H9 (cell line): ENCODE data around the gene IQGAP2. TPM values are rescaled to one million over a fixed set of nuclear protein-coding genes. Genes with fewer than 3 reads are reported as not detected.

Experiments used
- DNase-seq: peaks from one replicate; pipeline ENCODE4 v3.0.0-alpha.2; 2017
- H2AFZ ChIP-seq: one replicate; pipeline ENCODE4 v1.6.1; 2013; ENCODE audit warnings: mild to moderate bottlenecking, low read length, control low read depth, moderate library complexity
- H2AK5ac ChIP-seq: 2 replicates; pipeline ENCODE4 v1.6.1; 2013; ENCODE audit warnings: low read length, control low read depth, mixed read lengths; ENCODE audit not compliant: insufficient read length
- H2BK120ac ChIP-seq: one replicate; pipeline ENCODE4 v1.6.1; 2013; ENCODE audit warnings: low read depth, mild to moderate bottlenecking, low read length, control low read depth, inconsistent platforms; ENCODE audit not compliant: poor library complexity, severe bottlenecking
- H2BK12ac ChIP-seq: 2 replicates; pipeline ENCODE4 v1.6.1; 2013; ENCODE audit warnings: low read length, control low read depth, mixed read lengths, low read depth; ENCODE audit not compliant: insufficient read length
- H2BK15ac ChIP-seq: 2 replicates; pipeline ENCODE4 v1.6.1; 2013; ENCODE audit warnings: low read depth, low read length, control low read depth
- H2BK20ac ChIP-seq: one replicate; pipeline ENCODE4 v1.6.1; 2013; ENCODE audit warnings: low read depth, mild to moderate bottlenecking, low read length, control low read depth, inconsistent platforms; ENCODE audit not compliant: poor library complexity, severe bottlenecking
- H2BK5ac ChIP-seq: 2 replicates; pipeline ENCODE4 v1.6.1; 2013; ENCODE audit warnings: low read length, control low read depth, mixed read lengths; ENCODE audit not compliant: insufficient read length
- H3K14ac ChIP-seq: 2 replicates; pipeline ENCODE4 v1.6.1; 2013; ENCODE audit warnings: low read length, control low read depth; ENCODE audit not compliant: insufficient read depth
- H3K18ac ChIP-seq: 2 replicates; pipeline ENCODE4 v1.6.1; 2013; ENCODE audit warnings: low read depth, mild to moderate bottlenecking, mixed read lengths, low read length, control low read depth; ENCODE audit not compliant: insufficient read length
- H3K23ac ChIP-seq: 2 replicates; pipeline ENCODE4 v1.6.1; 2013; ENCODE audit warnings: low read length, control low read depth, mixed read lengths, low read depth; ENCODE audit not compliant: insufficient read length
- H3K23me2 ChIP-seq: 2 replicates; pipeline ENCODE4 v1.6.1; 2013; ENCODE audit warnings: low read depth, mild to moderate bottlenecking, mixed read lengths, low read length, control low read depth; ENCODE audit not compliant: insufficient read length, poor library complexity, severe bottlenecking
- H3K27ac ChIP-seq: 2 replicates; pipeline ENCODE4 v1.5.1; 2013; ENCODE audit warnings: low read length, control low read depth, mixed read lengths, low read depth; ENCODE audit not compliant: insufficient read length
- H3K27me3 ChIP-seq: 2 replicates; pipeline ENCODE4 v1.6.1; 2013; ENCODE audit warnings: low read length, control low read depth, inconsistent platforms; ENCODE audit not compliant: insufficient read depth
- H3K4ac ChIP-seq: 2 replicates; pipeline ENCODE4 v1.6.1; 2013; ENCODE audit warnings: low read depth, mild to moderate bottlenecking, control low read depth, inconsistent platforms, low read length, moderate library complexity
- H3K4me1 ChIP-seq: 2 replicates; pipeline ENCODE4 v1.6.1; 2013; ENCODE audit warnings: low read length, control low read depth, inconsistent platforms; ENCODE audit not compliant: insufficient read depth
- H3K4me2 ChIP-seq: 2 replicates; pipeline ENCODE4 v1.6.1; 2013; ENCODE audit warnings: low read length, control low read depth, mixed read lengths; ENCODE audit not compliant: insufficient read length, insufficient read depth
- H3K56ac ChIP-seq: 2 replicates; pipeline ENCODE4 v1.6.1; 2013; ENCODE audit warnings: low read depth, mild to moderate bottlenecking, mixed read lengths, low read length, control low read depth; ENCODE audit not compliant: insufficient read length
- H3K79me1 ChIP-seq: 2 replicates; pipeline ENCODE4 v1.6.1; 2013; ENCODE audit warnings: low read depth, mild to moderate bottlenecking, moderate library complexity, low read length, control low read depth, inconsistent platforms; ENCODE audit not compliant: insufficient read depth, poor library complexity, severe bottlenecking
- H3K79me2 ChIP-seq: 2 replicates; pipeline ENCODE4 v1.6.1; 2013; ENCODE audit warnings: low read length, control low read depth, inconsistent platforms; ENCODE audit not compliant: insufficient read depth
- H3K9ac ChIP-seq: 2 replicates; pipeline ENCODE4 v1.6.1; 2013; ENCODE audit warnings: low read length, control low read depth, mixed read lengths; ENCODE audit not compliant: insufficient read length; ENCODE audit errors: extremely low read depth
- H3K9me3 ChIP-seq: one replicate; pipeline ENCODE4 v1.6.1; 2013; ENCODE audit warnings: low read depth, low read length, inconsistent platforms; ENCODE audit not compliant: control insufficient read depth
- H3T11ph ChIP-seq: one replicate; pipeline ENCODE4 v1.6.1; 2013; ENCODE audit warnings: mild to moderate bottlenecking, low read length, control low read depth, inconsistent platforms
- H4K20me1 ChIP-seq: one replicate; pipeline ENCODE4 v1.6.1; 2013; ENCODE audit not compliant: control insufficient read depth, insufficient read length, insufficient read depth
- H4K5ac ChIP-seq: 2 replicates; pipeline ENCODE4 v1.6.1; 2013; ENCODE audit warnings: low read depth, mild to moderate bottlenecking, mixed read lengths, low read length, control low read depth; ENCODE audit not compliant: insufficient read length
- H4K8ac ChIP-seq: replicated peaks from 2 replicates; pipeline ENCODE4 v1.6.1; 2013; ENCODE audit warnings: low read length, control low read depth, mixed read lengths, low read depth; ENCODE audit not compliant: insufficient read length
- H4K91ac ChIP-seq: 2 replicates; pipeline ENCODE4 v1.6.1; 2013; ENCODE audit warnings: low read depth, mild to moderate bottlenecking, moderate library complexity, mixed read lengths, low read length, control low read depth; ENCODE audit not compliant: insufficient read length
- H3K27ac Mint-ChIP-seq, 3 experiments: 2 replicates in 2 of 3; 3 replicates in 1 of 3; pipeline ENCODE4 v1.8.0; 2020 to 2021; ENCODE audit warnings: mixed read lengths in 3 of 3, mild to moderate bottlenecking in 1 of 3, moderate library complexity in 1 of 3
- H3K27me3 Mint-ChIP-seq: 2 replicates; pipeline ENCODE4 v1.8.0; 2021; ENCODE audit warnings: low read depth, mild to moderate bottlenecking, moderate library complexity, mixed read lengths
- H3K36me3 Mint-ChIP-seq, 3 experiments: 2 replicates in 2 of 3; 3 replicates in 1 of 3; pipeline ENCODE4 v1.8.0; 2020 to 2021; ENCODE audit warnings: low read depth in 3 of 3, mixed read lengths in 3 of 3; ENCODE audit not compliant: insufficient read depth in 1 of 3
- H3K4me1 Mint-ChIP-seq, 2 experiments: 2 replicates each; pipeline ENCODE4 v1.8.0; 2020; ENCODE audit warnings: mixed read lengths in 2 of 2
- H3K4me3 Mint-ChIP-seq, 2 experiments: 2 replicates in 1 of 2; 3 replicates in 1 of 2; pipeline ENCODE4 v1.8.0; 2020 to 2021; ENCODE audit warnings: mild to moderate bottlenecking in 2 of 2, mixed read lengths in 2 of 2, moderate library complexity in 1 of 2
- H3K9me3 Mint-ChIP-seq, 2 experiments: 2 replicates in 1 of 2; 3 replicates in 1 of 2; pipeline ENCODE4 v1.8.0; 2020; ENCODE audit warnings: mild to moderate bottlenecking in 2 of 2, mixed read lengths in 2 of 2, moderate library complexity in 1 of 2
- CTCF ChIP-seq: fragments of 200-600 bp; sonication (generic); conservative IDR thresholded peaks from 3 replicates; pipeline ENCODE4 v1.8.0; 2021; ENCODE audit warnings: antibody characterized with exemption, mild to moderate bottlenecking
- WGBS: extraction: QIAGEN DNeasy Blood & Tissue Kit; methylation state at CpG from one replicate; pipeline ENCODE4 v1.1.7; 2013; ENCODE audit warnings: missing lambda C conversion rate, low lambda C conversion rate, mixed read lengths; ENCODE audit not compliant: insufficient read length; ENCODE audit errors: extremely low coverage; 5-methylcytosine and 5-hydroxymethylcytosine counted together
- total RNA-seq: library from RNA; stranded (reverse); gene quantifications from 2 replicates; pipeline ENCODE4 v1.2.1, GENCODE V29; 2021

Gene IQGAP2
- total RNA-seq, 1 experiment from 2014 or later: 22.5 TPM

DNA sequence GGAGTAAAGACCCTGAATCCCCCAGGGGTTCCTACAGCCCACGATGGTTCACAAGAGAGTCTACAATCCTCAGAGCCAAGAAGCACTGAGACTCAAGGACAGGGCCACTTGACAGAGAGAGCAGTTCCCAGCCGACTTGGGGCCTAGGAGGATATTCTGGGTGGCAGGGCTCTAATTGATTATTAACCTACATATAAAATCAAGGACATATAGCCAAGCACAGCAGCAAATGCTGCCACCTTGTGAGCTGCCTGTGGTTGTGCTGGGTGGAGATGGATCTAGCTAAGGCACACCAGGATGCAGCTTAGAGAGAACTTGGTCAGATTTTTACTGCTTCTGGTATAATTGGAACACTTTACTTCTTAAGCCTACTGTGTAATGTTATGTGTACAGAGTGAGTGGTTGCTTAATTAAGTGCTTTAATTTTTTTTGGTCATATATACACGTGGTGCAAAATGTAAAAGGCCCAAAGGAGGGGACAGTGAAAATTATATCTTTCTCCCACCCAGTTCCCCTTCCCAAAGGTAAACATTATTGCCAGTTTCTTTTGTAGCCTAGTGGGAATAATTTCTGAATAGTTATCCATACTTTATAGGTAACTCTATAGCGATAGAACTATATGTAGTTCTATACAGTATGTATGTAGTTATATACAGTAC, 141.3 kb downstream of the IQGAP2 start:
- Histone ChIP-seq H3K4me1 (peaks cover 11% of the 10 kb centered on the region; the same call in 1 of the 2 replicates), H2AFZ (no peak overlapping the region), H3K9ac (no peak overlapping the region), H3K27ac (no peak overlapping the region), H3K23ac (no peak overlapping the region), H3K14ac (no peak overlapping the region), H4K5ac (no peak overlapping the region), H4K20me1 (no peaks in the 10 kb centered on the region), H2BK15ac (no peak overlapping the region), H3K23me2 (no peaks in the 10 kb centered on the region), H3K4me2 (no peak overlapping the region), H2BK120ac (no peak overlapping the region), H2BK5ac (no peak overlapping the region), H2BK12ac (no peak overlapping the region), H3K79me1 (no peaks in the 10 kb centered on the region), H2AK5ac (no peak overlapping the region), H2BK20ac (no peak overlapping the region), H3K56ac (no peak overlapping the region), H3K18ac (no peak overlapping the region), H4K8ac (no peak overlapping the region), H3T11ph (no peak overlapping the region), H3K9me3 (no peaks in the 10 kb centered on the region), H3K27me3 (no peaks in the 10 kb centered on the region), H3K79me2 (peaks cover 6% of the 10 kb centered on the region; the same call in 1 of the 2 replicates), H3K4ac (no peak overlapping the region), H4K91ac (no peak overlapping the region)
- H3K27me3 Mint-ChIP-seq: no peaks in the 10 kb centered on the region
- no peak overlapping the region for H3K4me3 Mint-ChIP-seq
- DNase-seq: peak; percentile 60
- no peaks in the 10 kb centered on the region for H3K9me3 Mint-ChIP-seq
- H3K27ac Mint-ChIP-seq: peak overlapping the region in 1 of 3 experiments; percentile 20; a peak in 1 of 7 replicates
- H3K4me1 Mint-ChIP-seq: peaks cover 11 to 21% of the 10 kb centered on the region in 2 experiments
- TF ChIP-seq CTCF: peak; percentile 84
- no peaks in the 10 kb centered on the region for H3K36me3 Mint-ChIP-seq
- WGBS: no CpG with 5 or more reads among the region's 4 CpGs
